Measurements from ENCODE around the gene ATG4D.
"Not testable (repeated sequence)": the region's sequence is repeated elsewhere in the genome, so short reads cannot be mapped to it uniquely, and the experiment has no call there.

ATG4D gene

GRCh38 chr19:10518444-10519361, 25.0 kb upstream of the ATG4D start:
- no peak for DNase-seq (ENCODE audit: extremely low read depth in 1 of 2, low read depth in 1 of 2)

- DNase-seq (ENCODE audit: extremely low read depth in 1 of 2, low read depth in 1 of 2): no peak
Observed at GRCh38 chr19:10519421-10519820, 24.3 kb upstream of the ATG4D start.

GRCh38 chr19:10520652-10521318, 22.9 kb upstream of the ATG4D start:
- no peak for DNase-seq (ENCODE audit: extremely low read depth in 1 of 2, low read depth in 1 of 2)

GRCh38 chr19:10521461-10522171, 22.1 kb upstream of the ATG4D start:
- no peak for DNase-seq (ENCODE audit: extremely low read depth in 1 of 2, low read depth in 1 of 2)

- DNase-seq (ENCODE audit: extremely low read depth in 1 of 2, low read depth in 1 of 2): no peak
Observed at GRCh38 chr19:10523135-10523636, 20.5 kb upstream of the ATG4D start.

DNA sequence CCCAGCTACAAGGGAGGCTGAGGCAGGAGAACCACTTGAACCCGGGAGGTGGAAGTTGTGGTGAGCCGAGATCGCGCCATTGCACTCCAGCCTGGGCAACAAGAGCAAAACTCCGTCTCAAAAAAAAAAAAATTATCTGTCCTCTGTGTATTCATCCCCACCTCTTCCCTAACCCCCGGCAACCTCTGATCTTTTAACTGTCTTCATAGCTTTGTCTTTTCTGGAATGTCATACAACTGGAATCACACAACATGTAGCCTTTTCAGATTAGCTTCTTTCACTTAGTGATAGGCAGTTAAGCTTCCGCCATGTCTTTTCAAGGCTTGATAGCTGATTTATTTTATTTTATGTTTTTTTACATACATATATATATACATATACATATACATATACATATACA, 18.1 kb upstream of the ATG4D start:
- DNase-seq (ENCODE audit: extremely low read depth in 1 of 2, low read depth in 1 of 2): no peak

- DNase-seq (ENCODE audit: extremely low read depth in 1 of 2, low read depth in 1 of 2): not testable (repeated sequence)
Observed at GRCh38 chr19:10526887-10527286, 16.8 kb upstream of the ATG4D start.

- no peak for DNase-seq (ENCODE audit: extremely low read depth in 1 of 2, low read depth in 1 of 2)
Observed at GRCh38 chr19:10532457-10532856, 11.2 kb upstream of the ATG4D start.

DNA sequence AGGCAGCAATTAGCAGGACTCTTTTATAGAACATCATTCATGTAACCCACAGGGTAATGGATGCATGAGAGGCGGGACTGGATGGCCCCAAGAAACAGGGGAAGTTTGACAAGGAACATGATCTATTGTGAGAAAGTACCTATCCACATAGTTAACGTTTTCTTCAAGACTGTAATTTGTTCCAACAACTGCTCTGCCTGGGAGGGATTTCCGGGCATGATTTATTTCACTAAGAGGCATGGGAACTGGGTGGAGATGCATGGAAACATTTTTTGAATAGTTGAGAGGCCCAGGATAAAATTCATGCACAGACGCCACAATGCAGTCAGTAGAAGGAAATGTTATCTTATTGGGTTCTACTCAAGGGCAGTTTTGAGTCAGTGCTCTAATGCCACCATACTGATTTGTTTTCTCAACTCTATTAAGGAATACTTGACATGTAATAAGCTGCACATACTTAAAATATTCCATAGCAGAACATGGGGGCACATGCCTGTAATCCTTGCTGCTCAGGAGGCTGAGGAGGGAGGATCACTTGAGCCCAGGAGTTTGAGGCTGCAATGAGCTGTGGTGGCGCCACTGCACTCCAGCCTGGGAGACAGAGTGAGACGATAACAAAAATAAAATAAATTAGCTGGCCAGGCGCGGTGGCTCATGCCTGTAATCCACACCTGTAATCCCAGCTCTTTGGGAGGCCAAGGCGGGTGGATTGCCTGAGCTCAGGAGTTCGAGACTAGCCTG, 9.9 kb upstream of the ATG4D start:
- no peak for DNase-seq (ENCODE audit: extremely low read depth in 1 of 2, low read depth in 1 of 2)

GRCh38 chr19:10535613-10536012, 8.1 kb upstream of the ATG4D start:
- DNase-seq (ENCODE audit: extremely low read depth in 1 of 2, low read depth in 1 of 2): no peak

DNA sequence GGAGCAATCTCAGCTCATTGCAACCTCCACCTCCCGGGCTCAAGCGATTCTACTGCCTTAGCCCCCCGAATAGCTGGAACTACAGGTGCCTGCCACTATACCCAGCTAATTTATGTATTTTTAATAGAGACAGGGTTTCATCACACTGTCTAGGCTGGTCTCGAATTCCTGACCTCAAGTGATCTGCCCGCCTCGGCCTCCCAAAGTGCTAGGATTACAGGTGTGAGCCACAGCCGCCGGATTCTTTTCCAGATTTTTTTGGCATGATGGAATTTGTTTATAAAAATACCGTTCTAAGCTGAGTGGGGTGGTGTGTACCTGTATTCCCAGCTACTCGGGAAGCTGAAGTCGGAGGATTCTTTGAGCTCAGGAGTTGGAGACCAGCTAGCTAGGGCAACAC, 6.0 kb upstream of the ATG4D start:
- no peak for DNase-seq (ENCODE audit: extremely low read depth in 1 of 2, low read depth in 1 of 2)

DNA sequence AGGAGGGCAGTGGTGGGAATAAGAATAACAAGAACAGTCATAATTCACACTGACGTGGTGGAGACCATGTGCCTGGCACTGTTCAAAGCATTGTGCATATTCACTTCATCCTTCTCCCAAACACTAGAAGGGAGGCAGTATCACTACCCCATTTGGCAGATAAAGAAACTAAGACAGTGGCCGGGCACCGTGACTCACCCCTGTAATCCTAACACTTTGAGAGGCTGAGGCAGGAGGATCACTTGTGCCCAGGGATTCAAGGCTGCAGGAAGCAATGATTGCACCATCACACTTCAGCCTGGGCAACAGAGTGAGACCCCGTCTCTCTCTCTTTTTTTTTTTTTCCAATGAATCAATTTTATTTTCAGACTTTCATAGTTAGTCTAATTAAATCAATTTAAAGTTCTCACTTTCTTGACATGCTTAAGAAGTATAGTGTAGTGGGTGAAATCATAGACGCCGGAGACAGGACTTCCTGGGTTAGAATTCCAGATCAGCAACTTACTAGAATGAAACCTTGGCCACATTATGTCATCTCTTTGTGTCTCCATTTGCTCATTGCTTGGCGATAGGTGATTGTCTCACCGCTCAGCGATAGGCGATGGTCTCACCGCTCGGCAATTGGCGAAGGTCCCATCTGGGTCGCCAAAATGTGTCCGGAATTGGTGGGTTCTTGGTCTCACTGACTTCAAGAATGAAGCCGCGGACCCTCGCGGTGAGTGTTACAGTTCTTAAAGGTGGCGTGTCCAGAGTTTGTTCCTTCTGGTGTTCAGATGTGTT, 5.3 kb upstream of the ATG4D start:
- no peak for DNase-seq (ENCODE audit: extremely low read depth in 1 of 2, low read depth in 1 of 2)

- not testable (repeated sequence) for DNase-seq (ENCODE audit: extremely low read depth in 1 of 2, low read depth in 1 of 2)
Observed at GRCh38 chr19:10539016-10539415, 4.7 kb upstream of the ATG4D start.

DNA sequence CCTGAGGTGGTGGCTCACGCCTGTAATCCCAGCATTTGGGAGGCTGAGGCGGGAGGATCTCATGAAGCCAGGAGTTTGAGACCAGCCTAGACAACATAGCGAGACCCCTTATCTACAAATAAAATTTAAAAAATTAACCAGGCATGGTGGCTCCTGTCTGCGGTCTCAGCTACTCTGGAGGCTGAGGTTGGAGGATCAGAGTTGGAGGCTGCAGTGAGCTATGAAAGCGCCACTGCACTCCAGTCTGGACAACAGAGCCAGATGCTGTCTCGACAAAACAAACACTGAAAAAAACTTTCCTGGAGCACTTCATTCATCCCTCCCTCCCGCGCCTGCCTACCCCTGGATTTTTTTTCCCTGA, 665 bp upstream of the ATG4D start:
- DNase-seq (ENCODE audit: extremely low read depth in 1 of 2, low read depth in 1 of 2): no peak

DNA sequence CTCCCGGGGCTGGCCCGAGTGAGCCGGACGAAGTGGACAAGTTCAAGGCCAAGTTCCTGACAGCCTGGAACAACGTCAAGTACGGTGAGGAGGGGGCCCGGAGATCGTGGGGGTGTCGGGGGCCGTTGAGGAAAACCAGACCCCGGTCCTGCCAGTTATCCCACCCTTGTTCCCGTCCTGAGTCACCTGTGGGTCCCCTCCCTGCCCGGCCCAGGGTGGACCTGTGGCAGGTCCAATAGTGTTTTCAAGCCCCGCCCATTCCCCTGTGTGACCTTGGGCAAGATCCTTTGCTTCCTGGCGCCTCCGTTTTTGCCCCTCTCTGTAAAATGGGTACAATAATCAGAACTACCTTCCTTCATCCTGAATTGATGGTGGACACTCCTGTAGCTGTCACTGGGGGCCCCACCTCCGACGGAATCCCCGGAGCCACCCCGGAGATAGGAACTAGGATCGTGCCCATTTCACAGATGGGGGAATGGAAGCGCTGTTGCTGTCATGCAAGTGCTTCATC, 593 bp downstream of the ATG4D start:
- no peak for DNase-seq (ENCODE audit: extremely low read depth in 1 of 2, low read depth in 1 of 2)

- DNase-seq (ENCODE audit: extremely low read depth in 1 of 2, low read depth in 1 of 2): no peak
Observed at GRCh38 chr19:10544753-10545251, 1.1 kb downstream of the ATG4D start.

- DNase-seq (ENCODE audit: extremely low read depth in 1 of 2, low read depth in 1 of 2): no peak
Observed at GRCh38 chr19:10546817-10547216, 3.1 kb downstream of the ATG4D start.

DNA sequence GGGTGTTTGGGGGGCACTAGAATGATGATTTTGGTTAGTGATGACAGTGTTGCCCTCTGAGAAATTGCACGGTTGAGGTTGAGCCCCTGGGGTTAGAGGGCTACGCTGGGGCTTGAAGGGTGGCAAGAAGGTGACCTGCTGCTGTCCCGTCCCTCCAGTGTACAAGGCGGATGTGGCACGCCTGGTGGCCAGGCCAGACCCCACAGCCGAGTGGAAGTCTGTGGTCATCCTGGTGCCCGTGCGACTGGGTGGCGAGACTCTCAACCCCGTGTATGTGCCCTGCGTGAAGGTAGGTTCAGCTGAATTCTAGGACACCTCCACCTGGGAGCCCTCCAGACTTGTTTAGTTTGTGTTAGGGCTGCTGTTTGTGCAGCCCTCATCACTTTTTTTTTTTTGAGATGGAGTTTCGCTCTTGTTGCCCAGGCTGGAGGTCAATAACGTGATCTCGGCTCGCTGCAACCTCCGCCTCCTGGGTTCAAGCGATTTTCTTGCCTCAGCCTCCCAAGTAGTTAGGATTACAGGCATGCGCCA, 5.1 kb downstream of the ATG4D start:
- DNase-seq (ENCODE audit: extremely low read depth in 1 of 2, low read depth in 1 of 2): no peak

GRCh38 chr19:10549733-10550132, 6.0 kb downstream of the ATG4D start:
- no peak for DNase-seq (ENCODE audit: extremely low read depth in 1 of 2, low read depth in 1 of 2)
